ENCODE data around the gene RIC1. TPM values are rescaled to one million over a fixed set of nuclear protein-coding genes. Genes with fewer than 3 reads are reported as not detected.

RIC1 gene
- total and polyA plus RNA-seq, 2 of the 13 experiments (the other 11 are each of a cell fraction or from before 2014, with no cell fraction given), result 18.2 to 19.0 TPM

DNA sequence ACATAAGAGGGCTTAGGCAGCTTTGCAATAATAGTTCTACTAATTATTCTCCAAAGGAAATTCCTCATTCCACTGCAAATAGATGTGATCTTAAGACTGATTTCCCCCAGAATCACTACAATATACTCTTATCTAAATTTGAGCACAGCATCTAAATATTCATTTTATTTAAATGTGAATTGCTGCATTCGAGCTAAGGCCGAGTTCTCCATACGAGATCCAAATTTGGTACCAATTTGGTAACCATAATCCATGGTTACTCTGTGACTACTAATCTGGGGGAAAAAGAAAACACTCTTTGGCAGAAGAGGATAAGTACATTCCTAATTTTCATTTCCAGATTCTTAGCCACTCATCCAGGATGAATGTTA, 19.7 kb upstream of the RIC1 start:
- ChIA-PET CTCF (ENCODE audit: low intra/inter-chr PET ratio, low total read pairs) (no interaction called here), POLR2A (interaction anchor here (1.3 to 1.4 kb wide), 2 partner anchors 9 to 19 kb away, joined by 8 to 12 read pairs; partner anchors contain the start of gene RIC1)
- FAIRE-seq (no peak), DNase-seq (ENCODE audit: low spot score) (no peak), ATAC-seq (no peak)
- Histone ChIP-seq H3K4me2 (ENCODE audit: low read depth, low read length) (peak overlapping the region; percentile 72), H3K9ac (ENCODE audit: insufficient read depth, low read depth, low read length) (peak overlapping the region; percentile 52), H3K9me3 (ENCODE audit: low read length) (no peaks in the 10 kb centered on the region), H3K4me3 (replicated peaks in 1 of 3; ENCODE audit: insufficient read depth in 1 of 3, low read depth in 2 of 3, low read length in 3 of 3) (peak overlapping the region; percentile 52 to 76 (median 66)), H4K20me1 (ENCODE audit: insufficient read depth, low read length) (no peaks in the 10 kb centered on the region), H3K27ac (ENCODE audit: extremely low read length, insufficient read depth, low read length) (peak overlapping the region; percentile 5), H3K36me3 (replicated peaks in 1 of 2; ENCODE audit: control insufficient read depth in 1 of 2, insufficient read depth in 2 of 2, low read length in 2 of 2) (no peaks in the 10 kb centered on the region), H3K27me3 (ENCODE audit: control insufficient read depth in 1 of 2, insufficient read depth in 2 of 2, low read length in 2 of 2) (no peaks in the 10 kb centered on the region), H2AFZ (ENCODE audit: low read length) (peak overlapping the region; percentile 98), H3K79me2 (ENCODE audit: insufficient read depth, low read length) (no peaks in the 10 kb centered on the region), H3K4me1 (ENCODE audit: insufficient read depth, low read length) (peaks cover 5% of the 10 kb centered on the region)
- TF ChIP-seq ZNF34 (CRISPR knock-in tag; IDR thresholded peaks at IDR 0.05; ENCODE audit: borderline replicate concordance) (no peak), ZNF343 (CRISPR knock-in tag; IDR thresholded peaks at IDR 0.05) (no peak), ZNF260 (CRISPR knock-in tag; IDR thresholded peaks at IDR 0.05; ENCODE audit: borderline replicate concordance, low read depth) (no peak), RELA (CRISPR knock-in tag; IDR thresholded peaks at IDR 0.05) (no peak), HES4 (CRISPR knock-in tag; IDR thresholded peaks at IDR 0.05; ENCODE audit: borderline replicate concordance) (no peak), ARNTL (CRISPR knock-in tag; IDR thresholded peaks at IDR 0.05) (no peak), TEAD3 (CRISPR knock-in tag; optimal IDR thresholded peaks at IDR 0.05; ENCODE audit: borderline replicate concordance) (no peak), MTF2 (CRISPR knock-in tag; IDR thresholded peaks at IDR 0.05; ENCODE audit: borderline replicate concordance) (no peak), NCOA2 (CRISPR knock-in tag; IDR thresholded peaks at IDR 0.05) (no peak), KLF11 (CRISPR knock-in tag; IDR thresholded peaks at IDR 0.05) (no peak)
- TF ChIP-seq, protein P1, sequence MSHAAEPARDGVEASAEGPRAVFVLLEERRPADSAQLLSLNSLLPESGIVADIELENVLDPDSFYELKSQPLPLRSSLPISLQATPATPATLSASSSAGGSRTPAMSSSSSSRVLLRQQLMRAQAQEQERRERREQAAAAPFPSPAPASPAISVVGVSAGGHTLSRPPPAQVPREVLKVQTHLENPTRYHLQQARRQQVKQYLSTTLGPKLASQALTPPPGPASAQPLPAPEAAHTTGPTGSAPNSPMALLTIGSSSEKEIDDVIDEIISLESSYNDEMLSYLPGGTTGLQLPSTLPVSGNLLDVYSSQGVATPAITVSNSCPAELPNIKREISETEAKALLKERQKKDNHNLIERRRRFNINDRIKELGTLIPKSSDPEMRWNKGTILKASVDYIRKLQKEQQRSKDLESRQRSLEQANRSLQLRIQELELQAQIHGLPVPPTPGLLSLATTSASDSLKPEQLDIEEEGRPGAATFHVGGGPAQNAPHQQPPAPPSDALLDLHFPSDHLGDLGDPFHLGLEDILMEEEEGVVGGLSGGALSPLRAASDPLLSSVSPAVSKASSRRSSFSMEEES (CRISPR knock-in tag; IDR thresholded peaks at IDR 0.05), result no peak
- intact Hi-C loops (cut with micrococcal nuclease; ENCODE audit: unreplicated experiment), result loop anchor here (10.0 kb wide), 2 partner anchors 106 to 624 kb away; partner anchors contain the start of gene JAK2
- in situ Hi-C loops (cut with HindIII; ENCODE audit: extremely low pct_ligation_motif_present, low pct_unique_long_range_greater_than_20kb), result no loop called here
- no TSS peak for BruUV-seq (replicated peaks)
- 2% methylated on average over 3 of the region's 3 CpGs for WGBS (ENCODE audit: low lambda C conversion rate)
